ENCODE data around the gene NDUFAF4. TPM values are rescaled to one million over a fixed set of nuclear protein-coding genes. Genes with fewer than 3 reads are reported as not detected.

Gene NDUFAF4
- 10 to 100 TPM in 1 of 2 donors, 1 to 10 TPM in 1; 9.7 to 18.8 TPM for total RNA-seq
- polyA plus RNA-seq = 10 to 100 TPM; 12.9 to 38.7 TPM
- long read RNA-seq, donor 1, transcript NDUFAF4-201 (3 exons, 2,399 nt) = major isoform, 23 of 25 reads
- long read RNA-seq, donor 1, partial matches to known transcripts = 0 of 25 reads
- long read RNA-seq, donor 1, other reads (novel, unspliced or antisense) = 0 of 25 reads
- long read RNA-seq, donor 2, transcript NDUFAF4-201 (3 exons, 2,399 nt) = major isoform, 9 of 9 reads
- long read RNA-seq, donor 2, partial matches to known transcripts = 0 of 9 reads
- long read RNA-seq, donor 2, other reads (novel, unspliced or antisense) = 0 of 9 reads
- long read RNA-seq, donor 3, transcript NDUFAF4-201 (3 exons, 2,399 nt) = major isoform, 17 of 17 reads
- long read RNA-seq, donor 3, partial matches to known transcripts = 0 of 17 reads
- long read RNA-seq, donor 3, other reads (novel, unspliced or antisense) = 0 of 17 reads
- long read RNA-seq, donor 4, transcript NDUFAF4-201 (3 exons, 2,399 nt) = major isoform, 11 of 12 reads
- long read RNA-seq, donor 4, partial matches to known transcripts = 0 of 12 reads
- long read RNA-seq, donor 4, other reads (novel, unspliced or antisense) = 0 of 12 reads
- long read RNA-seq, donor 5, transcript NDUFAF4-201 (3 exons, 2,399 nt) = major isoform, 21 of 25 reads
- long read RNA-seq, donor 5, partial matches to known transcripts = 0 of 25 reads
- long read RNA-seq, donor 5, other reads (novel, unspliced or antisense) = 0 of 25 reads

- 0% methylated on average over 69 to 71 of the region's 71 CpGs for WGBS, 2 donors
- Histone ChIP-seq H3K27ac (ENCODE audit: low read depth in 1 of 2, low read length in 1 of 2) (peak within 1 kb of the TSS; percentile 92 to 98), H3K27me3 (ENCODE audit: control insufficient read depth in 3 of 3, insufficient read depth in 3 of 3, low read length in 2 of 3) (no peaks in the 10 kb centered on the region), H3K36me3 (ENCODE audit: control insufficient read depth in 4 of 4, insufficient read depth in 4 of 4, low read length in 4 of 4) (peaks cover 3 to 11% (median 9%) of the 10 kb centered on the region in 4 donors), H3K9ac (ENCODE audit: insufficient read depth in 1 of 2, low read length in 2 of 2) (peak within 1 kb of the TSS; percentile 66 to 92), H3K4me3 (peak within 1 kb of the TSS; percentile 95), H3K4me1 (ENCODE audit: control insufficient read depth in 5 of 5, insufficient read depth in 5 of 5, low read length in 5 of 5) (peaks cover 0 to 20% (median 12%) of the 10 kb centered on the region in 5 donors), H3K9me3 (ENCODE audit: control insufficient read depth in 4 of 4, insufficient read depth in 3 of 4, low read length in 3 of 4) (no peaks in the 10 kb centered on the region)
- DNase-seq (peak; percentile 96 to 98 (median 97)), ATAC-seq (ENCODE audit: insufficient read depth, low FRiP score) (peak; percentile 98)
- TF ChIP-seq, protein P1, sequence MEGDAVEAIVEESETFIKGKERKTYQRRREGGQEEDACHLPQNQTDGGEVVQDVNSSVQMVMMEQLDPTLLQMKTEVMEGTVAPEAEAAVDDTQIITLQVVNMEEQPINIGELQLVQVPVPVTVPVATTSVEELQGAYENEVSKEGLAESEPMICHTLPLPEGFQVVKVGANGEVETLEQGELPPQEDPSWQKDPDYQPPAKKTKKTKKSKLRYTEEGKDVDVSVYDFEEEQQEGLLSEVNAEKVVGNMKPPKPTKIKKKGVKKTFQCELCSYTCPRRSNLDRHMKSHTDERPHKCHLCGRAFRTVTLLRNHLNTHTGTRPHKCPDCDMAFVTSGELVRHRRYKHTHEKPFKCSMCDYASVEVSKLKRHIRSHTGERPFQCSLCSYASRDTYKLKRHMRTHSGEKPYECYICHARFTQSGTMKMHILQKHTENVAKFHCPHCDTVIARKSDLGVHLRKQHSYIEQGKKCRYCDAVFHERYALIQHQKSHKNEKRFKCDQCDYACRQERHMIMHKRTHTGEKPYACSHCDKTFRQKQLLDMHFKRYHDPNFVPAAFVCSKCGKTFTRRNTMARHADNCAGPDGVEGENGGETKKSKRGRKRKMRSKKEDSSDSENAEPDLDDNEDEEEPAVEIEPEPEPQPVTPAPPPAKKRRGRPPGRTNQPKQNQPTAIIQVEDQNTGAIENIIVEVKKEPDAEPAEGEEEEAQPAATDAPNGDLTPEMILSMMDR (IDR thresholded peaks at IDR 0.05; ENCODE audit: control extremely low read depth, extremely low read depth) = peak; percentile 59
These were observed at the start of gene NDUFAF4 for GRCh38 chr6:96897396-96898240. Gene NDUFAF4, minus strand, starts transcription at chr6:96897891. Its CDS starts 90 bp downstream, at chr6:96897801.

GRCh38 chr6:96947055-96947454, 49.4 kb upstream of the NDUFAF4 start:
- DNase-seq = no peak
- TF ChIP-seq, protein P1 (IDR thresholded peaks at IDR 0.05; ENCODE audit: control extremely low read depth, extremely low read depth) = no peak
- Histone ChIP-seq H3K4me3 (no peak overlapping the region), H3K36me3 (ENCODE audit: control insufficient read depth in 4 of 4, insufficient read depth in 4 of 4, low read length in 4 of 4) (no peaks in the 10 kb centered on the region), H3K4me1 (ENCODE audit: control insufficient read depth in 5 of 5, insufficient read depth in 5 of 5, low read length in 5 of 5) (no peaks in the 10 kb centered on the region), H3K9ac (ENCODE audit: insufficient read depth in 1 of 2, low read length in 2 of 2) (no peak overlapping the region), H3K27me3 (ENCODE audit: control insufficient read depth in 3 of 3, insufficient read depth in 3 of 3, low read length in 2 of 3) (no peaks in the 10 kb centered on the region), H3K27ac (ENCODE audit: low read depth in 1 of 2, low read length in 1 of 2) (no peak overlapping the region), H3K9me3 (ENCODE audit: control insufficient read depth in 4 of 4, insufficient read depth in 3 of 4, low read length in 3 of 4) (no peaks in the 10 kb centered on the region)
- no peak for ATAC-seq (ENCODE audit: insufficient read depth, low FRiP score)
- WGBS, 2 donors = 86 to 94% methylated on average over 3 of the region's 3 CpGs

- WGBS, 2 donors = 72 to 75% methylated on average over 9 of the region's 9 CpGs
These were observed 46.0 kb upstream of the NDUFAF4 start for GRCh38 chr6:96943555-96944215.

More at GRCh38 chr6:96943555-96944215, 46.0 kb upstream of the NDUFAF4 start:
- DNase-seq (no peak), ATAC-seq (ENCODE audit: insufficient read depth, low FRiP score) (no peak)
- H3K9me3 ChIP-seq (ENCODE audit: control insufficient read depth in 4 of 4, insufficient read depth in 3 of 4, low read length in 3 of 4) = no peaks in the 10 kb centered on the region
- H3K4me1 ChIP-seq (ENCODE audit: control insufficient read depth in 5 of 5, insufficient read depth in 5 of 5, low read length in 5 of 5) = peaks cover 0 to 3% (median 0%) of the 10 kb centered on the region in 5 donors
- no peak overlapping the region for H3K27ac ChIP-seq (ENCODE audit: low read depth in 1 of 2, low read length in 1 of 2)
- no peak overlapping the region for H3K9ac ChIP-seq (ENCODE audit: insufficient read depth in 1 of 2, low read length in 2 of 2)
- H3K4me3 ChIP-seq = no peak overlapping the region
- H3K36me3 ChIP-seq (ENCODE audit: control insufficient read depth in 4 of 4, insufficient read depth in 4 of 4, low read length in 4 of 4) = no peaks in the 10 kb centered on the region
- TF ChIP-seq, protein P1 (IDR thresholded peaks at IDR 0.05; ENCODE audit: control extremely low read depth, extremely low read depth) = no peak
- no peaks in the 10 kb centered on the region for H3K27me3 ChIP-seq (ENCODE audit: control insufficient read depth in 3 of 3, insufficient read depth in 3 of 3, low read length in 2 of 3)

Measured in lung (tissue), 16 donors.